ENCODE measurements around the gene CAT. TPM values are rescaled to one million over a fixed set of nuclear protein-coding genes. Genes with fewer than 3 reads are reported as not detected.

The CAT gene
- polyA plus RNA-seq, 4 donors: 90.7 to 170 (median 160) TPM

DNA sequence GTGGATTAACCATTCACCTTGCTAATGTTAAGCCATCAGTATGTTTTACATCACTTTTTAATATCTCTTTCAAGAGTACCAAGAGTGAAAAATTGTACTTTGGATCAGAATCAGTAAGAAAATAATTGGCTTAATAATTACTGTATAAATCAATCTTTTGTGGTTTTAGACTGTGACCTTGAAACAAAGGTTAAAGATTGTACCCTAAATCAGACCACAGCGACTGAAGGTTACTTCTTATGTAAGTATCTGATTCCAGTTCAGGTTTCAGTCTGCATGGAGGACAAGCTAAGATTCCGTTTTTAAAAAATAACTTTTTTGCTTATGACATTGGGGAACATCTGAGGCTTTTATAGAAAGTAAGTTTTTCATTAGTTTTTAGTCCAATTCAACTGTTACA lies 18.9 kb downstream of the CAT start:
- DNase-seq (ENCODE audit: low read depth in 4 of 4, low spot score in 3 of 4): no peak

DNA sequence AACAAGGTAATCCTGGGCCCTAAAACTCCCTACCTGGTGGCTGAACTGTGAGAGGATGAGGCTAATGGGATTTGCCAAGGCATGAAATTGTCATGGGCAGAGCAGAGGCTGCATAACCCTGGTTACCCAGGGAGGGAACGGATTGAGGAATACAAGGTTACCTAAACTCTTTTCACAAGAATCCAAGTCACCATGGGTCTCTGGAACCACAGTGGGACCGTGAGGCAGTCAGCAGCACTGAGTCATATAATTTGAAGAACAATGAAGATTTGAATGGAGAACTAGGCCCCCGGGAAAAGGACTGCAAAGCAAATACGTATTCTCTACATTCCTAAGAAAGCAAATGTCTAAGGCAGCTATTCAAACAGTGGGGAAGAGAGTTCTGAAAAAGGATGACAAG lies 19.8 kb downstream of the CAT start:
- DNase-seq (ENCODE audit: low read depth in 4 of 4, low spot score in 3 of 4): no peak

DNA sequence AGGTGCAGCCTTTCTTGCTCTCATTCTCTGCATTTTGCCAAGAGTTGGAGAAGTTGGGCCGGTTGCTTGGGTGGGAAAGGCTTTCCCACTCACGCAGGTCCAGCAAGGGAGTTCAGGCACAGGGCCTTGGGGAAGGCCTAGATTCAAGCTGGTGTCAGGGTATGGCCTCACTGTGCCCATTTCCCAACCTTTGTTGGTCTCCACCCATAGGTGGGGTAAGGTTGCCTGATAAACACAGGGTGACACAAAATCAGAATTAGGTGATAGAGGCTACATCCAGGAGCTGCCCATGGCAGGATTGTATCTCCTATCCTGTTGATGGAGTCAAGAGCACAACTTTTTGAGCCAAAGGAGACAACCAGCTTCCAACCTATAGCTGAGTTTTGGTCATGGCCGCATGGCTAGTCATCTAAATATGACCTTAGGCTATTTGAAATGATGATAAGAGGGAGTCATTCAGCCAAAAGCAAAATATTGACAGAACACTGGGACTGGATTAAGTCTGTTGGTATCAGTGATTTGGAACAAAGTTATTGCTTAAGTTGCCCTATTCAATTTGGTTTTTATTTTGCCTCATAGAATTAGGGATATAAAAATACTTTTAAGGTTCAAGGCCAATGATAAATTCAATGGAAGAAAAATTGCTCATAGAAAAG lies 20.9 kb downstream of the CAT start:
- DNase-seq (ENCODE audit: low read depth in 4 of 4, low spot score in 3 of 4): no peak

DNA sequence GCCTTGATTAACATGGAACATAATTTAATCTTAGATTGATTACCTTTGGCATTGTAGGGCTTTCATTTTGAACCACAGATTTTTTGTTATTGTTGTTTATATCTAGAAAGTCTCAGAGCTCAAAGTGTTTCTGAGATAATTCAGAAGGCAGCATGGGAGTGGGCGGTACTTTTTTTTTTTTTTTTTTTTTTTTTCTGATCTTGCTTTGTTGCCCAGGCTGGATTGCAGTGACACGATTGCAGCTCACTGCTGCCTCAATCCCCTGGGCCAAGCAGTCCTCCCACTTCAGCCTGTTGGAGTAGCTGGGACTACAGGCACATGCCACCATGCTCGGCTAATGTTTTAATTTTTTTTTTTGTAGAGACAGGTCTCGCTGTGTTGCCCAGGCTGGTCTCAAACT lies 21.5 kb downstream of the CAT start:
- DNase-seq (ENCODE audit: low read depth in 4 of 4, low spot score in 3 of 4): no peak

DNA sequence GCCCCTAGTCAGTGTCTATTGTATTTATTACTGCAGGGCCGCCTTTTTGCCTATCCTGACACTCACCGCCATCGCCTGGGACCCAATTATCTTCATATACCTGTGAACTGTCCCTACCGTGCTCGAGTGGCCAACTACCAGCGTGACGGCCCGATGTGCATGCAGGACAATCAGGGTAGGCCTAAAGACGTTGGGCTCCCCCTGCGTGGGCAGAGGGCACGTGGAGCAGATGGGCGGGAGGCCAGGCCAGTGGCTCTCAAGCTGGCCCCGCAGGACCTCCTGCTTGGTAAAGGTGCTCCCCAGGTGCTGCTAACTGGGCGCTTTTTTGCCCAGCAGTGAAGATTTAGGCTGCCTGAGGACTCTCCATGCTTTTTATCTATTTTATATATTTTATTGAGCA lies 22.5 kb downstream of the CAT start:
- DNase-seq (ENCODE audit: low read depth in 4 of 4, low spot score in 3 of 4): no peak

DNA sequence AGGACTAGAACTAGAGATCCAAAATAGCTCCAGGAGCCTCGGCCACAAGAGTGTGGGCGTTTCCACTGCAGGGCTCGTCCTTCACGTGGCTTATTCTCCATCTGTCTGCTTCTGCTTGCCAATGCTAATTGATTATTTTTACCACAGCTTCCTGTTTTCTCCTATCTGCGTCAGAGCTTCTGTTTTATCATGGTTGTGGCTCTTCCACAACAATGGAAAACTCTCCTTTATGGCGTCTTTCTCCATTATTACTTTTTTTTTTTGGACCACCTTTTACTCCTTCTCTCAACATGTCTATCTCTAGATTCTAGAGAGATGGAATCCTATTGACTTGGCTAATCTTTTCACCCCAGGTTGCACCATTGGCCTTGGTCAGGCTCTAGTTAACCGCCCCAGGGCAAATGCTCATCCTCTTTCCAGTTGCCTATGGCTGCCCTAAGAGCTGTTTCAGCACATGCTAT lies 25.9 kb downstream of the CAT start:
- DNase-seq (ENCODE audit: low read depth in 4 of 4, low spot score in 3 of 4): no peak

DNA sequence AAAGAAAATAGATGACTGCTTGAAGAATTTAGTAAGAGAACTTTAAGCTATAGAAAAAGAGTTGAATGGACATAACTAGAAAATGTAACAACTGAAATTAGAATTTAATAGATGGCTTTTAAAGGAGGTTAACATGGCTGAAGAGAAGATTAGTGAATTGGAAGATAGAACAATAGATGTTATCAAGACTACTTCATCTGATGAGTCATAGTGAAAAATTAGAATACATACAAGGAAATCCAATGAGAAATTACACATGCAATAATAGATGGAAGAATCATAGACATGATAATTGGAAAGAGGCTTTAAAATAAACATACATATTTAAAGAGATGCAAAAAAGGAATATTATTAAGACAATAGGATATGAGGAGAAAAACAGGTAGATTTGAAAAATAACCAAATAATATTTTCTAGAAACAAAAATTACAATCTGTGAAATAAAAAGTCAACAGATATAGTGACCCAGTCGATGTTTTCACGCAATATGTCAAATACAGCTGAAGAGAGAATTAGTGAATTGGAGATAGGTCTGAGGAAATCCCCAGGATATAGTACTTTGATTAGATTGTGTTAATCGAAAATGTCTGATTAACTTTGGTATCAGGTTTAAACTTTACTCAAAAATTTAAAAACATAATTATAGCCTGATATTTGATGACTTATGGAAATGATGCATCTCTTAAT lies 28.2 kb downstream of the CAT start:
- DNase-seq (ENCODE audit: low read depth in 4 of 4, low spot score in 3 of 4): no peak

DNA sequence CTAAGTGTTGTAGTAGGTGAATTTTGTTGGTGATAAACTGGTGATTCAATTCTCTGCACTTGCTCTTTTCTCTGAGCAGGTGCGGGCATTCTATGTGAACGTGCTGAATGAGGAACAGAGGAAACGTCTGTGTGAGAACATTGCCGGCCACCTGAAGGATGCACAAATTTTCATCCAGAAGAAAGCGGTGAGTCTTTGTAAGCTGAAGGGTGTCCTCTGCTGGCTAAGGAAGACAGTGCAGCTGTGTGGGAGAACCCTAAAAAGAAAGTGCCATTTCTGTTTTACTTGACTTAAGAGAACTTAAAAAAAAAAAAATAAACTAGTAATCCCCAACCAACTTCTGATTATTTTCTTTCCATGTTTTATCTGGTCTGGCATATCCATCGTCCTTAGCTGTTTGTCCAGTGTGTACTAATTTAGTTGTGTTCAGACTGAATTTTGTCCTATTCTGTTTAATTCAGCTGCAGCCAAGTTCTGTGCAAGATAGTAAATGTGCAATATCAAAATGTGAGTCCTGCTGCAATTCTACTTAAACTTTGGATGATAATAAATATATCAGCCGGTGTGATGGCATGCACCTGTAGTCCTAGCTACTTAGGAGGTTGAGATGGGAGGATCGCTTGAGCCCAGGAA lies 29.6 kb downstream of the CAT start:
- DNase-seq (ENCODE audit: low read depth in 4 of 4, low spot score in 3 of 4): no peak

DNA sequence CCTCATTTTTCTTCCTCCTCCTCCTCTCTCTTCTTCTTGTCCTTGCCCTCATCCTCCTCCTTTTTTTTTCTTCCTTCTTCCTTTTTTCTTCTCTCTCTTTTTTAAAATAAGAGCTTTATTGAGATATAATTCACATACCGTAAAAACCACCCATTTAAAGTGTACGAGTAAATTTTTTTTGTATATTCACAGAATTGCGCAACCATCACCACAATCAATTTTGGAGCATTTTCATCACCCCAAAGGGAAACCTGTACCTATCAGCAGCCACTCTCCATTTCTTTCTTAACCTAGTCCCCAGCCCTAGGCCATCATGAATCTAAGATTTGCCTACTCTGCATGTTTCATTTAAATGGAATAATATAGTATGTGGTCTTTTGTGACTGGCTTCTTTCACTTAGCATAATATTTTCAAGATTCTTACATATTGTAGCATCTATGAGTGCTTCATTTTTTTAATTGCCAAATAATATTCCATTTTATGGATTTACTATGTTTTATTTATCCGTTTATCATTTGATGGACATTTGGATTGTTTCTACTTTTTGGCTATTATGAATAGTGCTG lies 35.0 kb downstream of the CAT start:
- no peak for DNase-seq (ENCODE audit: low read depth in 4 of 4, low spot score in 3 of 4)

DNA sequence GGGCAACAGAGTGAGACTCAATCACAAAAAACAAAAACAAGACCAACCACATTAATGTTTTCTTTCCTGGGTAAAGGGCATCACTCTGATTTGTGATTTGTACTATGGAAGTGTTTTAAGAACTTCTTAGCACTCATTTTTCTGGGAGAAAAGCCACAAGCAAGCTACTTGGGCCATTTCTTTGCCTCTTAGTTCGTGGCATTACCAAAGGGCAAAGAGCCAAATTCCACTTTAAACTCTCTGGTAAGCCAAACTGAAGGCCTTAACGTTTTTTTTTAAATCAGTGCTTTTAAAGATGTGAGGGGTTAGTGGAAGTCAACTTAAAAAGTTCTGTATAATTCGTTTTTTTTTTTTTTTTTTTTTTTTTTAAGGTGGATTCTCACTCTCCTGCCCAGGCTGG lies 36.9 kb downstream of the CAT start:
- no peak for DNase-seq (ENCODE audit: low read depth in 4 of 4, low spot score in 3 of 4)

DNA sequence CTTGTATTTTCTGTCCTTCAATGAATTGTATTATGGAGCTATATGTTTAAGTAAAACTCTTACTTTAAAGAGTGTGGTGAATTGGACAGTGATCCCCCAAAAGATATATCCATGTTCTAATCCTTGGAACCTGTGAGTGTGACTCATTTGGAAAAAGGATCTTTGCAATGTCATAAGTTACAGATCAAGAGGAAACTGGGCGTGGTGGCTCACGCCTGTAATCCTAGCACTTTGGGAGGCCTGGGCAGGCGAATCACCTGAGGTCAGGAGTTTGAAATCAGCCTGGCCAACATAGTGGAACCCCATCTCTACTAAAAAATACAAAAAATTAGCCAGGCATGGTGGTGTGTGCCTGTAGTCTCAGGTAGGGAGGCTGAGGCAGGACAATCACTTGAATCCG lies 38.1 kb downstream of the CAT start:
- no peak for DNase-seq (ENCODE audit: low read depth in 4 of 4, low spot score in 3 of 4)

DNA sequence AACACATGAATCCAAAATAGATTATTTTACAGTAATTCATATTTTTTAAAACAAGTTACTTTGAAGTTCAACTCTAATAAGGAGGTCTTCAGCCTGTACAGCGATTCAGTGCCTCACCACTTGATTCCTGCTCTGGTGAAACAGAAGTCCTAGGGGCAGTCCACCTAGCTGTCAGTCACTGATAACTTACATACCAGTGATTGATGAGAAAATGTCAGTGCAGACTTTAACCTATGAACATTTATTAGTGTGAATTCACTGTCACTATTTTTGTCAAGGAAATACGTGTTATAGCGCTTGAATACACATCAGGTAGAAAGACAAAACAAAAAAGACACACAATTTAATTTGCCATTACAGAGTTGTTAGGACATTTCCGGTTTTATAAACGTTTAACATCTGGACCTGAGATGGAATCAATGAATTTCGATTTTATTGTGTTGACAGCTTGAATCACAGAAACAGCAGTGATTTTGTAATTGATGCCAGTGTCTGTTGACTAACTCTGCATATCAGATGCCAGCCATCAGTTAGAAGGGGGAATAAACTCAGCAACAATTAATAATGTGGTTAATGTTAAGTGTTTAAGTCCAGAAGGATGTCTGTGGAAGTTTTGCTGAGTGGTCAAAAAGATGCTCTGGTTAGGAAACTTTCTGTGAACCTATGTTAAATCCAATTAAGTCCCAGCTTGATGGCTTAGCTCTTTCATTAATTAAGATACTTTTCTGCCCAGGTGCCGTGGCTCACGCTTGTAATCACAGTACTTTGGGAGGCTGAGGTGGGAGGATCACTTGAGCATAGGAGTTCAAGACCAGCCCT lies 40.3 kb downstream of the CAT start:
- DNase-seq (ENCODE audit: low read depth in 4 of 4, low spot score in 3 of 4): no peak

DNA sequence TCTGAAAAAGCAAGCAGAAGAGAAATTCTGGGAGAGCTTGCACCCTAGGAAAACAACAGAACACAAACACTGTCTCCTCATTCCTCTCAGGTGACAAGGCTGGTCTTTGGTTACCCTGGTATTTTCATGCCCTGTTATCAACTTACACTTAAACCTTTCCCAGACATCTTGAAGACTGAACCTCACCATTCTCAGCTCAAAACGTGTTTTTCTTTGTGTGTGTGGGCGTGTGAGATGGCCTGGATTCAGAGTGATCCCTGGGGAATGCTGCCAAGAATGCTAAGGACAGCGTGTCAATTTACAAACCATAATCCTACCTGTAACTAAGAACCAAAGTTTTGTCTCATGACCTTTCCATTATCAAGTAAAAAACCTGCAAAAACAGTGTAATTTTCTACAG lies 41.6 kb downstream of the CAT start:
- DNase-seq (ENCODE audit: low read depth in 4 of 4, low spot score in 3 of 4): no peak

DNA sequence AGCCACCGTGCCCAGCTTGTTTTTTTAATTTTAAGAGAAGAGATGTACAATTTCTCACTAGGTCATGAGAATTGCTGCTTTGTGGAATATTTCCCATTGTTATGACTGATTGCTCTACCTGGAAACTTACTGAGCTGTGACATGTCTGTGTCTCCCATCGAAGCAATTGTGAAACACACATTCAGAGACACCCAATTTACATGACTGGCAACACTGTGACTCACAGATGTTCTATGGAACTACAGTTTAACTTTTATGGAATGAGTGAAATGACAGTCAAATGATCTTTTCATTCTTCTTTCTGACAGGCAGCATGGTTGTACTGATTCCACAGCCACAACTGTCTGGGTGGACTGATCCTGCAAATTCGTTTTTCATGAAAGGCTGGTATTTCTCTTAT lies 42.6 kb downstream of the CAT start:
- DNase-seq (ENCODE audit: low read depth in 4 of 4, low spot score in 3 of 4): no peak

DNA sequence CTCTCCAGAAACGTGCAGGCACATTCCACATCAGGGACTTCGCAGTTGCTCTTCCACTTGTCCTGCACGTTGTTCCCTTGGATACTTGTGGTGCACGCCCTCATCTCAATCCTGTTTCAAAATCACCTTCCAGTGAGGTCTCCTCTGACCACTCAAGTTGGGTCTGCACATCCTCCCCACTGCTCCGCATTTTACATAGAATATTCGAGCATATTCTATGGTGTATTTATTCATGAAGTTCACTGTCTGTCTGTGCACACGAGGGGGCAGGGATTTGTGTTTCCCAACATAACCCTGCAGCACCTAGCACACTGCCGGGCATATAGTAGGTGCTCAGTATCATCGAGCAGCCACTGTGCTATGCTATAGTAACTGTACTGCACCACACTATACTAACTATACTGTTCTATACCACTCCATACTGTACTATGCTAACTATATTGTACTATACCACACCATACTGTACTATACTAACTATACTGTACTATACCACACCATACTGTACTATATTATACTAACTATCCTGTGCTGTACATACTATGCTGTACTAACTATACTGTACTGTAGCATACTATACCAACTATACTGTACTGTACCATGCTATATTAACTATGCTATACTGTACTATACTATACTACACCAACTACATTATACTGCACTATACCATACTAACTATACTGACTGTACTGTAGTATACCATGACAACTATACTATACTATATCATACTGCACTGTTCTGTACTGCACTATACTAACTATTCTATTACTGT lies 44.6 kb downstream of the CAT start:
- DNase-seq (ENCODE audit: low read depth in 4 of 4, low spot score in 3 of 4): no peak

DNA sequence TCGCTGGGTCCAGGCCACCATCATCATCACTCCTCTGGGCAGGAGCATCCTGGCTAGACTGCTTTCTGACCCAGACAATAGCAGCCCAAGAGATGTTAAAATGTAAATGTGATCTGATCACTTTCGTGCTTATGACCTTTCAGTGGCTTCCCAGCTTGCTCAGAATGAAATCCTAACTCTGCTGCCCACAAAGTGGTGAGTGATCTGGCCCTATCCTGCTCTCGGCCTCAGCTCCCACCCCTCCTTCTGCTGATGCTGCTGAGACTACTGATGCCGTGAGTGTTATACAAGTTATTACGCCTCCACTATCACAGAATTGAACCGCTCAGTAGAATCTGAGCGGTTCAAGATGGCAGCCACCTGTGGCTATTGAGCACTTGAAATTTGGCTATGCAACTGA lies 48.7 kb downstream of the CAT start:
- DNase-seq (ENCODE audit: low read depth in 4 of 4, low spot score in 3 of 4): no peak

DNA sequence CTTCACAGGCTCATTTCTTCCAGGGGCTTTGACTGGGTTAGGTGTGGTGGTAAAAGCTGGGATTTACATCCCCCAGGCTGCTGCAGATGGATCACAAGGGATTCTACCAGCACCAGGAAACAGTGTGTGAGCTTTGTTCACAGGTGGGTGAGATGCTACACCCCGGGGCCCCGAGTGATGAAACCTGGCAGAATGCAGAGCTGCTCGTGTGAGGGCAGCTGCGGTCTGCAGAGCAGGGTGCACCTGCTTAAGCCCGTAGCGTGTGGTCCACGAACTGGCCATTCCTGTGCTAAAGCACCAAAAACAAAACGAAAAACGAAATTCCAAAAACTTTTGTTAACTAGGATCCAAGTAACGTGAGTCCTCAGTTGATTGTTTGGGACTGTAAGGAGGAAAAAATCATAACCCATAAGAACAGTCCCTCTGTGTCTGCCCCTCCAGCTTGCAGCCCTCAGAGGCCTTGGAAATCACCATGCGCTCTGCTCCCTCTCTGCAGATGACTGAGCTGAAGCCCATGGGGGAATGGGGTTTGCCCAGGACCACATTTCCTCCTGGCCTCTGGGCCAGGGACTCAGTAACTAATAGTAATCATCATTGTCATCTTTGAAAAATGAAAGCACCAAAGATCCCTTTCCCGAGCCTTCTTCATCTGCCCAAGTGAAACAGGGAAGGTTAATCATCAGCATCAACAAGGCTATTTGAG lies 50.3 kb downstream of the CAT start:
- DNase-seq (ENCODE audit: low read depth in 4 of 4, low spot score in 3 of 4): no peak

DNA sequence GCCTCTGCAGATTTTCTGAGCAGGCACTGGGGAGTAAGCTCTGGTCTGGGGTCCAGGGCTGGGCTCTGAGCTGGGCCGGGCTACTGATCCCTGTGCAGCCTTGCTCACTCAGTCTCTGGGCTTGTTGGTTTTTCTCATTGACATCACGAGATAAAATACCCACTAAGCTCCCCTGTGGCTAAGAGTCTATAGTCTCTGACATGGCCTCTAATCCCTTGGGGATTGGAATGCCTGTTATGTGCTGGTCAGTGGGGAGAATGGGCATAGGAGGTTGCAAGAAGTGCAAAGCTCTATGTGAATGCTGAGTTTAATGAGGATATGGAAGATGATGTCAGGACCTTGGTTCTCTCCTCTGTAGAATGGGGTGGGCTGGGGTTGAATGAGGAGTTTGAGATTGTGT lies 51.6 kb downstream of the CAT start:
- DNase-seq (ENCODE audit: low read depth in 4 of 4, low spot score in 3 of 4): no peak

DNA sequence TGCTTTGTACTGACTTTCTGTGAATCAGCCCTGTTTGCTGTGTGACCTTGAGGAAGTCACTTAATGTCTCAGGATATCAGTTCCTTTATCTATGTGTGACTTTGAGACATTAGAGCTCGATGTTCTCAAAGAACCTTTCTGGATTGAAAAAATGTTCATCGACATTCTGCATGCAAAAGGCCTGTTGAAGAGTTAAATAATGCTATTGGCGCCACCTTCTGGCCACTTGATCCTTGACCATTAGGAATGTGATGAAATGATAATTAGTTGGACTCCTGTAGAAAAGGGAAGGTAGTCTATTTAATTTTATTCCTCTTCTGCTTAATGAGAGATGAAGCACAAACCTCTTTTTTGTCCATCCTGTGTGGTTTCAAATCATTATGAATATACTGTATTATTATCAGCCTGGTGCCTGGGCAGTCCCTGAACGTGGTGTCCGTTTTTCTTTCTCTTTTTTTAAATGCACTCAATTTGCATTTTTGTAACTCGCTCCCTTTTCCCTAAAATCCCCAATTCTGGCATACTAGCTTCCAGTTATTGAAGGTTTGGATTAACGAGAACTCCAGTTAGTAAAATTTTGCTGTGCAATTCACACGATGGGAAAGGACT lies 54.2 kb downstream of the CAT start:
- DNase-seq (ENCODE audit: low read depth in 4 of 4, low spot score in 3 of 4): peak in 2 of 4 donors; percentile 44 to 51

Measured in left renal pelvis (tissue), 4 donors.